IPS-18a (cell line): ENCODE data around the gene PI4K2A.

Experiments
- H3K27ac ChIP-seq: one replicate; pipeline ENCODE4 v1.5.1; 2013; ENCODE audit warnings: low read length
- H3K27me3 ChIP-seq: one replicate; pipeline ENCODE4 v1.6.1; 2013; ENCODE audit warnings: mild to moderate bottlenecking, low read length; ENCODE audit not compliant: control insufficient read depth, insufficient read depth
- H3K36me3 ChIP-seq: one replicate; pipeline ENCODE4 v1.6.1; 2013; ENCODE audit warnings: low read depth, low read length; ENCODE audit not compliant: control insufficient read depth
- H3K4me1 ChIP-seq: one replicate; pipeline ENCODE4 v1.6.1; 2013; ENCODE audit warnings: low read depth, low read length; ENCODE audit not compliant: control insufficient read depth
- H3K4me3 ChIP-seq: one replicate; pipeline ENCODE4 v1.5.1; 2013; ENCODE audit warnings: low read length
- H3K9ac ChIP-seq: one replicate; pipeline ENCODE4 v1.6.1; 2013; ENCODE audit warnings: mild to moderate bottlenecking, low read length, moderate library complexity
- H3K9me3 ChIP-seq: one replicate; pipeline ENCODE4 v1.6.1; 2013; ENCODE audit warnings: low read depth, low read length; ENCODE audit not compliant: control insufficient read depth

PI4K2A gene

GRCh38 chr10:97701438-97702069 is 61.1 kb downstream of the PI4K2A start:
- H3K9me3 ChIP-seq, result no peaks in the 10 kb centered on the region
- no peak overlapping the region for H3K27ac ChIP-seq
- H3K27me3 ChIP-seq, result no peaks in the 10 kb centered on the region
- H3K36me3 ChIP-seq, result no peaks in the 10 kb centered on the region
- H3K4me1 ChIP-seq, result peaks cover 4% of the 10 kb centered on the region
- H3K9ac ChIP-seq, result no peak overlapping the region
- H3K4me3 ChIP-seq, result no peak overlapping the region

- no peak overlapping the region for H3K27ac ChIP-seq
- H3K27me3 ChIP-seq, result no peaks in the 10 kb centered on the region
- H3K4me1 ChIP-seq, result peaks cover 4% of the 10 kb centered on the region
- no peak overlapping the region for H3K4me3 ChIP-seq
- no peak overlapping the region for H3K9ac ChIP-seq
- H3K36me3 ChIP-seq, result no peaks in the 10 kb centered on the region
- H3K9me3 ChIP-seq, result no peaks in the 10 kb centered on the region
These were observed 63.1 kb downstream of the PI4K2A start for GRCh38 chr10:97703398-97704067.

GRCh38 chr10:97704341-97704740 is 63.9 kb downstream of the PI4K2A start:
- peaks cover 4% of the 10 kb centered on the region for H3K4me1 ChIP-seq
- no peak overlapping the region for H3K27ac ChIP-seq
- no peaks in the 10 kb centered on the region for H3K36me3 ChIP-seq
- no peaks in the 10 kb centered on the region for H3K27me3 ChIP-seq
- H3K9me3 ChIP-seq, result no peaks in the 10 kb centered on the region
- no peak overlapping the region for H3K4me3 ChIP-seq
- H3K9ac ChIP-seq, result no peak overlapping the region

GRCh38 chr10:97705006-97705670 is 64.7 kb downstream of the PI4K2A start:
- peaks cover 4% of the 10 kb centered on the region for H3K4me1 ChIP-seq
- no peak overlapping the region for H3K9ac ChIP-seq
- H3K9me3 ChIP-seq, result no peaks in the 10 kb centered on the region
- H3K4me3 ChIP-seq, result no peak overlapping the region
- no peak overlapping the region for H3K27ac ChIP-seq
- H3K36me3 ChIP-seq, result no peaks in the 10 kb centered on the region
- no peaks in the 10 kb centered on the region for H3K27me3 ChIP-seq

- no peak overlapping the region for H3K9ac ChIP-seq
These were observed 66.8 kb downstream of the PI4K2A start for GRCh38 chr10:97707134-97707861.

GRCh38 chr10:97708167-97708566 is 67.7 kb downstream of the PI4K2A start:
- Histone ChIP-seq H3K36me3 (no peaks in the 10 kb centered on the region), H3K4me1 (peaks cover 5% of the 10 kb centered on the region), H3K27ac (no peak overlapping the region), H3K27me3 (no peaks in the 10 kb centered on the region), H3K9ac (no peak overlapping the region), H3K4me3 (no peak overlapping the region), H3K9me3 (no peaks in the 10 kb centered on the region)

More at GRCh38 chr10:97707134-97707861, 66.8 kb downstream of the PI4K2A start:
- Histone ChIP-seq H3K27me3 (no peaks in the 10 kb centered on the region), H3K4me3 (no peak overlapping the region), H3K9me3 (no peaks in the 10 kb centered on the region), H3K27ac (no peak overlapping the region), H3K4me1 (no peaks in the 10 kb centered on the region), H3K36me3 (no peaks in the 10 kb centered on the region)

GRCh38 chr10:97708976-97709946 is 68.8 kb downstream of the PI4K2A start:
- H3K27ac ChIP-seq, result no peak overlapping the region
- H3K9ac ChIP-seq, result no peak overlapping the region
- H3K4me3 ChIP-seq, result no peak overlapping the region
- H3K9me3 ChIP-seq, result no peaks in the 10 kb centered on the region
- H3K27me3 ChIP-seq, result no peaks in the 10 kb centered on the region
- no peaks in the 10 kb centered on the region for H3K36me3 ChIP-seq
- peaks cover 5% of the 10 kb centered on the region for H3K4me1 ChIP-seq

GRCh38 chr10:97711640-97712572 is 71.4 kb downstream of the PI4K2A start:
- H3K27me3 ChIP-seq, result no peaks in the 10 kb centered on the region
- no peak overlapping the region for H3K4me3 ChIP-seq
- peaks cover 17% of the 10 kb centered on the region for H3K4me1 ChIP-seq
- no peak overlapping the region for H3K9ac ChIP-seq
- no peak overlapping the region for H3K27ac ChIP-seq
- no peaks in the 10 kb centered on the region for H3K9me3 ChIP-seq
- peaks cover under 1% of the 10 kb centered on the region for H3K36me3 ChIP-seq

- peak within 1 kb of the TSS; percentile 63 for H3K9ac ChIP-seq
- no peak within 1 kb of the TSS for H3K27ac ChIP-seq
- peak within 1 kb of the TSS; percentile 61 for H3K4me3 ChIP-seq
- peaks cover 13% of the 10 kb centered on the region for H3K36me3 ChIP-seq
- no peaks in the 10 kb centered on the region for H3K27me3 ChIP-seq
- H3K4me1 ChIP-seq, result peaks cover 17% of the 10 kb centered on the region
- no peaks in the 10 kb centered on the region for H3K9me3 ChIP-seq
These were observed 72.9 kb downstream of the PI4K2A start, which contains the start of gene MARVELD1 for GRCh38 chr10:97713339-97713825. Gene MARVELD1 (plus strand): TSS chr10:97713730. CDS start chr10:97713877, 147 bp downstream.
